Panc1 (cell line): ENCODE results near the gene GCNT4.

Experiments
- POLR2AphosphoS5 ChIP-seq: IDR thresholded peaks from 2 replicates; pipeline ENCODE4 v1.6.1; 2012; ENCODE audit warnings: mild to moderate bottlenecking, low read depth, low read length, moderate library complexity
- SIN3A ChIP-seq: IDR thresholded peaks from 2 replicates; pipeline ENCODE4 v1.6.1; 2012; ENCODE audit warnings: low read depth, mild to moderate bottlenecking, low read length, moderate library complexity, borderline replicate concordance; ENCODE audit not compliant: insufficient read depth
- TF ChIP-seq, protein P1 (sequence below): fragments of 450-650 bp; IDR thresholded peaks from 2 replicates; pipeline ENCODE4 v1.5.1; 2017; ENCODE audit warnings: mild to moderate bottlenecking
- TF ChIP-seq, protein P2 (sequence below), 2 experiments: IDR thresholded peaks; 2 replicates each; pipeline ENCODE4 v1.6.1; 2011 to 2012; ENCODE audit warnings: low read depth in 2 of 2, control low read depth in 1 of 2, low read length in 1 of 2, mild to moderate bottlenecking in 1 of 2, moderate library complexity in 1 of 2; ENCODE audit not compliant: insufficient read depth in 1 of 2

DNA sequence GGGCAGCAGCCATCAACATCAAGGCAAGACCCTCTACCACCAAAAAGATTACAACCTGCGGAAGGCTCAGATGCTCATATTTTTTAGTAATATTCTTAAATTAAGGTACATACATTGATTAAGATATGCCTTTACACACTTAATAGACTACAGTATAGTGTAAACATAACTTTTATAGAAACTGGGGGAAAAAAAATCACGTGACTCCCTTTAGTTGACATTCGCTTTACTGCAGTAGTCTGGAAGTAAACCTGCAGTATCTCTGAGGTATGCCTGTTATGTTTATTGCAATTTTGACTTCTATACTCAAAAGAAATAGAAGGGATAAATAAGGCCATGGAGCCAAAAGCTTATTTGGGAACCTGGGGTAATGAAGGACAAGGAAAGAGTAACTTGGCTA, 15.1 kb upstream of the GCNT4 start:
- TF ChIP-seq, protein P1, sequence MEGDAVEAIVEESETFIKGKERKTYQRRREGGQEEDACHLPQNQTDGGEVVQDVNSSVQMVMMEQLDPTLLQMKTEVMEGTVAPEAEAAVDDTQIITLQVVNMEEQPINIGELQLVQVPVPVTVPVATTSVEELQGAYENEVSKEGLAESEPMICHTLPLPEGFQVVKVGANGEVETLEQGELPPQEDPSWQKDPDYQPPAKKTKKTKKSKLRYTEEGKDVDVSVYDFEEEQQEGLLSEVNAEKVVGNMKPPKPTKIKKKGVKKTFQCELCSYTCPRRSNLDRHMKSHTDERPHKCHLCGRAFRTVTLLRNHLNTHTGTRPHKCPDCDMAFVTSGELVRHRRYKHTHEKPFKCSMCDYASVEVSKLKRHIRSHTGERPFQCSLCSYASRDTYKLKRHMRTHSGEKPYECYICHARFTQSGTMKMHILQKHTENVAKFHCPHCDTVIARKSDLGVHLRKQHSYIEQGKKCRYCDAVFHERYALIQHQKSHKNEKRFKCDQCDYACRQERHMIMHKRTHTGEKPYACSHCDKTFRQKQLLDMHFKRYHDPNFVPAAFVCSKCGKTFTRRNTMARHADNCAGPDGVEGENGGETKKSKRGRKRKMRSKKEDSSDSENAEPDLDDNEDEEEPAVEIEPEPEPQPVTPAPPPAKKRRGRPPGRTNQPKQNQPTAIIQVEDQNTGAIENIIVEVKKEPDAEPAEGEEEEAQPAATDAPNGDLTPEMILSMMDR, result no peak
- TF ChIP-seq, protein P2, sequence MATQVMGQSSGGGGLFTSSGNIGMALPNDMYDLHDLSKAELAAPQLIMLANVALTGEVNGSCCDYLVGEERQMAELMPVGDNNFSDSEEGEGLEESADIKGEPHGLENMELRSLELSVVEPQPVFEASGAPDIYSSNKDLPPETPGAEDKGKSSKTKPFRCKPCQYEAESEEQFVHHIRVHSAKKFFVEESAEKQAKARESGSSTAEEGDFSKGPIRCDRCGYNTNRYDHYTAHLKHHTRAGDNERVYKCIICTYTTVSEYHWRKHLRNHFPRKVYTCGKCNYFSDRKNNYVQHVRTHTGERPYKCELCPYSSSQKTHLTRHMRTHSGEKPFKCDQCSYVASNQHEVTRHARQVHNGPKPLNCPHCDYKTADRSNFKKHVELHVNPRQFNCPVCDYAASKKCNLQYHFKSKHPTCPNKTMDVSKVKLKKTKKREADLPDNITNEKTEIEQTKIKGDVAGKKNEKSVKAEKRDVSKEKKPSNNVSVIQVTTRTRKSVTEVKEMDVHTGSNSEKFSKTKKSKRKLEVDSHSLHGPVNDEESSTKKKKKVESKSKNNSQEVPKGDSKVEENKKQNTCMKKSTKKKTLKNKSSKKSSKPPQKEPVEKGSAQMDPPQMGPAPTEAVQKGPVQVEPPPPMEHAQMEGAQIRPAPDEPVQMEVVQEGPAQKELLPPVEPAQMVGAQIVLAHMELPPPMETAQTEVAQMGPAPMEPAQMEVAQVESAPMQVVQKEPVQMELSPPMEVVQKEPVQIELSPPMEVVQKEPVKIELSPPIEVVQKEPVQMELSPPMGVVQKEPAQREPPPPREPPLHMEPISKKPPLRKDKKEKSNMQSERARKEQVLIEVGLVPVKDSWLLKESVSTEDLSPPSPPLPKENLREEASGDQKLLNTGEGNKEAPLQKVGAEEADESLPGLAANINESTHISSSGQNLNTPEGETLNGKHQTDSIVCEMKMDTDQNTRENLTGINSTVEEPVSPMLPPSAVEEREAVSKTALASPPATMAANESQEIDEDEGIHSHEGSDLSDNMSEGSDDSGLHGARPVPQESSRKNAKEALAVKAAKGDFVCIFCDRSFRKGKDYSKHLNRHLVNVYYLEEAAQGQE (IDR thresholded peaks at IDR 0.05; ENCODE audit: insufficient read depth in 1 of 2, low read depth in 2 of 2, low read length in 1 of 2), result no peak
- no peak for TF ChIP-seq SIN3A
- no peak for TF ChIP-seq POLR2AphosphoS5
